Measurements from ENCODE around the gene PRKCB.

- TF ChIP-seq, protein P1, sequence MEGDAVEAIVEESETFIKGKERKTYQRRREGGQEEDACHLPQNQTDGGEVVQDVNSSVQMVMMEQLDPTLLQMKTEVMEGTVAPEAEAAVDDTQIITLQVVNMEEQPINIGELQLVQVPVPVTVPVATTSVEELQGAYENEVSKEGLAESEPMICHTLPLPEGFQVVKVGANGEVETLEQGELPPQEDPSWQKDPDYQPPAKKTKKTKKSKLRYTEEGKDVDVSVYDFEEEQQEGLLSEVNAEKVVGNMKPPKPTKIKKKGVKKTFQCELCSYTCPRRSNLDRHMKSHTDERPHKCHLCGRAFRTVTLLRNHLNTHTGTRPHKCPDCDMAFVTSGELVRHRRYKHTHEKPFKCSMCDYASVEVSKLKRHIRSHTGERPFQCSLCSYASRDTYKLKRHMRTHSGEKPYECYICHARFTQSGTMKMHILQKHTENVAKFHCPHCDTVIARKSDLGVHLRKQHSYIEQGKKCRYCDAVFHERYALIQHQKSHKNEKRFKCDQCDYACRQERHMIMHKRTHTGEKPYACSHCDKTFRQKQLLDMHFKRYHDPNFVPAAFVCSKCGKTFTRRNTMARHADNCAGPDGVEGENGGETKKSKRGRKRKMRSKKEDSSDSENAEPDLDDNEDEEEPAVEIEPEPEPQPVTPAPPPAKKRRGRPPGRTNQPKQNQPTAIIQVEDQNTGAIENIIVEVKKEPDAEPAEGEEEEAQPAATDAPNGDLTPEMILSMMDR (IDR thresholded peaks at IDR 0.05), result no peak
- no peak for TF ChIP-seq POLR2A (IDR thresholded peaks at IDR 0.05)
Measured at GRCh38 chr16:24188021-24188542, 352.3 kb downstream of the PRKCB start.
